Activated CD4-positive, alpha-beta T cell treated with anti-CD3 and anti-CD28 coated beads, Interleukin-2, Interleukin-6, amounts not matched to agents 100 ng/mL and 50 ng/mL, durations not matched to agents 16 hours and 8 hours (primary cell): ENCODE data around the gene ALKBH5.
"Not testable (repeated sequence)": the region's sequence is repeated elsewhere in the genome, so short reads cannot be mapped to it uniquely, and the experiment has no call there.

Experiments used
- DNase-seq: peaks from one replicate; pipeline ENCODE4 v3.0.0-alpha.2; 2020

The ALKBH5 gene

DNA sequence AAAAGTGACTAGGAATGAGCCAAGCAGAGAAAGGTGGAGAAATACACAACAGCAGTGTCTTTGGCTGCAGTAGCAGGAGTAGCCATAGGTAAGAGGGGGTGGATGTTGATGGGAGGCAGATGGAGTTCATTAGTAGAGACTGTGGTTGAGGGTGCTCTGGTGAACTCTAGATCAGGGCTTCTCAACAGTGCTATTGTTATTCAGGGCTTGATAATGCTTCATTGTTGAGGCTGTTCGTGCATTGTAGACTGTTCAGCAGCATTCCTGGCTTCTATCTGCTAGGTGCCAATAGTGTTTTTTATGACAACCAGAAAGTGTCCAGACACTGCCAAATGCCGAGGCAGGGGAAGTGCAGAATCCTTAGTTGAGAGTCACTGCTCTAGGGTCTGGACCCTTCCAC lies 3.6 kb downstream of the ALKBH5 start:
- DNase-seq = no peak

GRCh38 chr17:18187821-18188761 lies 4.5 kb downstream of the ALKBH5 start:
- peak; percentile 63 for DNase-seq

- no peak for DNase-seq
Measured at GRCh38 chr17:18190628-18191235, 7.1 kb downstream of the ALKBH5 start.

GRCh38 chr17:18191236-18191667 lies 7.6 kb downstream of the ALKBH5 start:
- no peak for DNase-seq

DNA sequence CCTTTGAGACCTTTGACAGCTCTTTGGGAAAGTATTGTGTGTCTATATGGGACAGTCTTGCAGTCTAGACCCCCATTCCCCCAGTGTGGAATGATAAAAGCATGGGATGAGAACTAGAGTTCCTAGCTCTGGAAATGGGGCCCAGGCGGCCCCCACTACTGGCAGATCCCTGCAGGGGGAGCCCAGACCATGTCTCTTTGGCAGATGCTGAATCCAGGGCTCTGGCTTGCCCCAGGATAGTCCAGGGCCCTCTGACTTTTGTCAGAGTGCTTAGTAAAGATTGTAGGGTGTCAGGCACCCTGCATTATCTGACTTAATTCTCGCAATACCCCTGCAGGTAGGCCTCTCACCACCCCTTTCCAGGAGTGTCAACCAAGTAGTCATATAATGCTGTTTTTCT lies 8.3 kb downstream of the ALKBH5 start:
- DNase-seq = no peak

DNA sequence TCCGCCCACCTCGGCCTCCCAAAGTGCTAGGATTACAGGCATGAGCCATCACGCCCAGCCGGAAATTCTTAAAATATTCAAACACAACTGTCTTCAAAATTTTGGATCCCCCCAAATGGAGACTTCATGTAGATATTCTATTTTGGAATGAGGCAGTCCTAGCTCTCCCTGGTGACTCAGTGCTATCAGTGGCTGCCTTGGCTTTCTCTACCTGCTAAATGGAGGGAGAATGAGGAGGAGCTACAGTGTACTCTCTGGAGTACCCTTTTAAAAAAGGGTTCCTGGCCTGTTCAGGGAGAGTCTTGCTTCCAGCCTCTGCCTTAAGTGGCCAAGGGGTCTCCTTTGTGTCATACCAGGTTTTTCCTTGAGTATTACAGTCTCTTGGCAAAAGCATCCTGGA lies 10.8 kb downstream of the ALKBH5 start:
- no peak for DNase-seq

DNA sequence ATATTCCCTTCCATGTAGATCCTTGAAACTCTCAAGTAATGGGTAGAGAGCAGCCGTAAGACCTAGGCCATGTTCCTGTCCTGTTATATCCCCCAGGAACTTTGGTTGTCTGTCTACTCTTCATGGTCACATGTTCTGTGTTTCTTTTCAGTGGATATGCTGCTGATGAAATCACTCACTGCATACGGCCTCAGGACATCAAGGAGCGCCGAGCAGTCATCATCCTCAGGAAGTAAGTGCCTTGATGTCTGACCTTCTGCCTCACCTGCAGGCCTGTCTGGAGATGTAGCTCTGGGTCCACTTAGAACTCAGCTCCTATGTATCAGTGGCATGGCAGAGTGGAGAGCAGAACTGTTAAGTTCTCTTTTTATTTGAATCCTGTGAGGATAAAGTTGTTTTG lies 11.2 kb downstream of the ALKBH5 start:
- no peak for DNase-seq

DNA sequence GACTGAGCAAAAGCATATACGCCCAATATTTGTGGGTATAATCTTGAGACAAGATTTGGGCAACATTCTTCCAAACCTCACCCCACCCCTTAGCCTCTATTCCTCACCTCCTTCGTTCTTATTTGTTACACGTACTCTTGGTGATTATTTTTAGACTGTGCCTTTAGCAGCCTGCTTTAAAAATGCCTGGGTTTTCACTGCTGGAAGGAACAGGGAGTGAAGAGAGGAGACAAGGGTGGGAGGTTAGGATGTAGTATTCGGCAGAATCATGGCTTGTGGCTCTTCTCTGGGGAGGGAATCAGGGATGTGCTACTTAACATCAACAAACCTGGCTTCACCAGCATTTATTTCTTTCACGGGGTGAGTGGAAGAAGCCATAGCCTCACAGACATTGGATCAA lies 11.6 kb downstream of the ALKBH5 start:
- no peak for DNase-seq

DNA sequence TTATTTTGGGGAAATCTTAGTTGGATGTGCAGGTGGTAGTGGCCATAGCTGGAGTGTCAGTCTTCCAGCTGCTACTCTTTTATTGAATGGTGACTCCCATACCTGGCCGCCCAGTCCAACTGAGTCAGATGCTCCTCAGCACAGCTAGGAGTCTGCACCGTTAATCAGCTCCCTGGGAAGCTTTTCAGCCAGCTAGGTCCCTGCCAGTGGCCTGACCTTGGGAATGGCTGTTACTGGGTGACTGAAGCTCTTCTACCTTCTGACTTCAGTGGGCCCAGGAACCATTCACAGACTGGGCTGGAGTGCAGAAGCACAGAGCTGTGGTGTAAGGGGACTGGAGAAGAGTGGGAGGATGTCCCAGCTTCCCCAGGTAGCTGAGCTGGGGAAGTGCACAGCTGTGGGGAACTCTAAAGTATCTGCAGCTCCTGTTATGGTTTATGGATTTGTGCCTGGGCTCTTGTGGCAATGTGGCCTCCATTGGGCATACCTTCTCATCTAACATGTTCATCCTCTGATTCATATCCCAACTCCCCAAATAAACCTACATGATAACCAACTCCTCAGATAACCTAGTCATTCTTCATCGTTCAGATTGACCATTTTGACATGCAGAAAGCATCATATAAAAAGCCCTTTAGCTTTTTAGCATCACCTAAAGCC lies 14.0 kb downstream of the ALKBH5 start:
- DNase-seq = no peak

GRCh38 chr17:18198530-18198929 lies 14.9 kb downstream of the ALKBH5 start:
- no peak for DNase-seq

DNA sequence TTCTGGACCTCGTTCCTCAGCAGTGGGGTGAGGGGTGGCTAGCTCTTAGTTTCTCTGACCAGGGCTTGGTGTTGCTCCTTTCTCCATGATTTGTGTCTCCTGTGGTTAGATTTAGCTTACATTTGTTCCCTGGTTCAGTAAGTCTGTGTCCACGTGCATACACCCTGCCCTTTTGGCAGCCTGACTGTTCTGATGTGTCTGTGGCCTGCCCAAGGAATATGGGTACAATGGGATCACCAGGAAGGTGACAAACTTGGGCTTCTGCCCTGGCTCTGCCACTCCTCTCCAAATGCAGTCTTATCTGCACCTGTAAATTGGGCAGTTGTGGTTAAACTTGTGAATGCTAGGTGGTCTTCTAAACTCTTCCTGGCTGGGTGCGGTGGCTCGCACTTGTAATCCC lies 17.5 kb downstream of the ALKBH5 start:
- no peak for DNase-seq

DNA sequence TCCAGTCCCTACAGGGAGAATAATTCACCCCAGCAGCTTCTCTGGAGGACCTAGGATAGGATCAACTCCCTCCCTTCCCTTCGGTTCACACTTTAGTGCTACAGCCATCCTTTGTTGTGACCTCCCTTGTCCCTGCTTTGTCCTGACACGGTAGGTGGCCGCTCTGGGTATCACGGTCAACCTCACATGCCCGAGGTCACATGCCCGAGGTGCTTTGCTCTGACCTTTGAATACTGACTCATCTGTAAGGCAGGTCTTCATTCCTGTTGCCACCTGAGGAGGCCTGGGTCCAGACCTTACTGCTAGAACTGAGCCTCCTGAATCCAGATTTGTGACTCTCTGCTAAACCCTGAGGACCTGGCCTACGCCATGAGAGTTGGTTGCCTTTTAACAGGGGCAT lies 19.7 kb downstream of the ALKBH5 start:
- DNase-seq = no peak

DNA sequence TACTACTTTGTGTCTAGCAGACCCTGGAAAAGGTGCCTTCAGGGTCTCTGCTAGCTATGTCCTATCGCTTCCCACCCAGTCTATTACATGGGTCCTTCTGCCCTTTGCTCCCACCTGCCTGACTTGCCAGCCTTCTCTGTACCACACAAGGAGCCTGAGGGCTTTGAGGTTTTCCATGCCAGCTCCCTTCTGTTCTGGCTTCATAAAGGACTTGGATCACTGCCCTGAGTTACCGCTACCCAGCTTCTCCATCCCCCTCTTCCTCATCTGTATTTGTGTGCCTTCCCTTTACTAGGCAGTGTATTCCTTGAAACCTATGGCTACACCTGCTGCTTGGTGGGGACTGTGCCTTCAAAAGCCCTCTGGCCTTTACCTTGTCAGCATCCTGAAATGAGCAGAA lies 22.2 kb downstream of the ALKBH5 start:
- DNase-seq = no peak

- no peak for DNase-seq
Measured at GRCh38 chr17:18206962-18207361, 23.3 kb downstream of the ALKBH5 start.

DNA sequence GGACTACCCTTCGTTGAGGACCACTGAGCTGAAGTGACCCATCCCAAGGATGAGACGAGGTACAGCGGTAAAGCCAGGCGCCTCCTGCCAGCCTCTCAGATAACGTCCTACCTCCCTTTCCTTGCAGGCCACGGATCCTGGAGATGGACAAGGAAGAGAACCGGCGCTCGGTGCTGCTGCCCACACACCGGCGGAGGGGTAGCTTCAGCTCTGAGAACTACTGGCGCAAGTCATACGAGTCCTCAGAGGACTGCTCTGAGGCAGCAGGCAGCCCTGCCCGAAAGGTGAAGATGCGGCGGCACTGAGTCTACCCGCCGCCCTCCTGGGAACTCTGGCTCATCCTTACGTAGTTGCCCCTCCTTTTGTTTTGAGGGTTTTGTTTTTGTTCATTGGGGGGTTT lies 24.5 kb downstream of the ALKBH5 start:
- DNase-seq = no peak

DNA sequence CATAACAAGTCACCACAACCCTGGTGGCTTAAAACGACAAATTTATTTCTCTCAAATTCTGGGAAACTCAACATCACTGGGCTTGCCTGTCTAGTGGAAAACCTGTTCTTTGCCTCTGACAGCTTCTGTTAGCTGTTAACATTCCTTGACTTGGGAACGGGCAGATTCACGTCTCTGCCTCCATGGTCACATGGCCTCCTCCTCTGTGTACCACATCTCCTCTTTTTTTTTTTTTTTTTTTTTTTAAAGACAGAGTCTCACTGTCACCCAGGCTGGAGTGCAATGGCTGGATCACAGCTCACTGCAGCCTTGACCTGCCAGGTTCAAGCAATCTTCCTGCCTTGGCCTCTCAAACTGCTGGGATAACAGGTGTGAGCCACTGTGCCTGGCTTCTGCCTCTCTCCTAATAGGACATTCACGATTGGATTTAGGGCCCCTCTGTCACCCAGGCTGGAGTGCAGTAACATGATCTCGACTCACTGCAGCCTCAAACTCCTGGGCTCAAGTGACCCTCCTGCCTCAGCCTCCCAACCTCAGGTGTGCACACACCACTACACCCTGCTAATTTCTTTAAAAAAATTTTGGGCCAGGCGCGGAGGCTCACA lies 30.1 kb downstream of the ALKBH5 start:
- no peak for DNase-seq

- DNase-seq = not testable (repeated sequence)
Measured at GRCh38 chr17:18216906-18217305, 33.3 kb downstream of the ALKBH5 start.

GRCh38 chr17:18217412-18218015 lies 33.9 kb downstream of the ALKBH5 start:
- DNase-seq = peak; percentile 85

DNA sequence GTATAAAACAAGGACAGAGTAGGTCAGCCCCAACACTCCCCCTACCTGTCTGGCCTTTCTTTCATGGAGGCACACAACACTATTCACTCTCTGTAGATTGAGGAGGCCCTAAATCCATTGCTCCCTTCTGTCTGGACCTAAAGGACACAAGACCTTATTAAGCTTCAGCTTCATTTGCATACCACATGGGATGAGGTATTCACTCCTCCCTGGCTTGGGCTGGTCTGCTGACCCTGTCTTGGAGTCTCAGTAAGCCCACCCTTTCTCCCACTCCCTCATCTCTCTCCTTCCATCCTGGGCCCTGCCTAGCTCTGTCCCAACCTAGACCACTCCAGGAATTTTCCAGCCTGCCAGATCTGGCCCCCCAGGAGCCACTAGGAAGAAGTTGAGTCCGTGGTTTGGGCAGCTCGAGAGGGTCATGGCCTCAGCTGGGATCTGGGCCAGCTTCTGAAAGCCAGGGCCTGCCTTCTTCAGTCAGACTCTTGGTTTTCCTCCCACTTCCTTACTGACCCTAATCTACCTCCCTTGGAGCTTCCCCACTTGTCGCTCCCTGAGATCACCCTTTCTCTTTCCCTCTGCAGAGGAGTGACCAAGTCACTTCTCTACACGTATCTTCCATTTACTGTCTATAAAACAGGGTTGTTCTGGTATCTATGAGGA lies 35.3 kb downstream of the ALKBH5 start:
- no peak for DNase-seq

- no peak for DNase-seq
Measured at GRCh38 chr17:18224053-18224386, 40.4 kb downstream of the ALKBH5 start.

GRCh38 chr17:18224387-18225120 lies 40.9 kb downstream of the ALKBH5 start:
- DNase-seq = no peak

DNA sequence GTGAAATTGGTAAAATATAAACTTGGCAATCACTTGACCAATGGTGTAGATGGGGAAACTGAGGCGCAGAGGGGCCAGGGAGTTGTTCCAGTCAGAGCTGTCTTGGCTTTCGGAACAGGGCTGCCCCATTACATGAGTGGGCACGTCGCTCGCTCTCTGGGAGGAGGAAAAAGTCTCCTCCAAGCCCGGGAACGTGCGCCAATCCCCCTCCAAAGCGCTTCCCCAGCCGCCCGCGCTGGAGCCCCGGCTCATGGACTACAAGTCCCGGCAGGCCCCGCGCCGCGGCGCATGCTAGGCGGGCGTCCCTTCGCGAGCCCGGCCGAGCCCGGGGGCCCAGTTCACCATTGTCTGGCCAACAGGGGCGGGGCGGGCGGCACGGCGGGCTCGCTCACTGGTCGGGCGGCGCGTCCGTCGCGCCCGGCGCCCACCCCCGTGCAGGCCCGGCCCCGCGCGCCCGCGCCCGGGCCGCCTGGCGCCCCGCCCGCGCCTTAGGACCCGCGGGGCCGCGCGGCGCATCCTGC lies 41.6 kb downstream of the ALKBH5 start, which contains the start of gene LLGL1:
TSS of gene LLGL1 (plus strand) at position 515 of the 521 bp plus-strand sequence. CDS start 48 bp downstream, outside the sequence.
- peak; percentile 98 for DNase-seq
